Measurements from ENCODE around the gene BMF.

Gene BMF

GRCh38 chr15:40088929-40089755, 19.5 kb downstream of the BMF start:
- H3K27me3 Mint-ChIP-seq (ENCODE audit: low read depth): no peaks in the 10 kb centered on the region
- peak overlapping the region; percentile 13 to 52 (median 51) for H3K4me3 Mint-ChIP-seq
- H3K36me3 Mint-ChIP-seq (ENCODE audit: low read depth): peaks cover 40% of the 10 kb centered on the region
- peaks cover 92% of the 10 kb centered on the region for H3K4me1 Mint-ChIP-seq
- no peaks in the 10 kb centered on the region for H3K9me3 Mint-ChIP-seq
- no peak for TF ChIP-seq CTCF (IDR thresholded peaks at IDR 0.05; ENCODE audit: unreplicated experiment in 3 of 3)
- H3K27ac Mint-ChIP-seq: peak overlapping the region; percentile 99 to 100 (median 99)

GRCh38 chr15:40087991-40088928, 20.4 kb downstream of the BMF start:
- TF ChIP-seq CTCF (IDR thresholded peaks at IDR 0.05; ENCODE audit: unreplicated experiment in 3 of 3): no peak
- Mint-ChIP-seq H3K36me3 (ENCODE audit: low read depth) (peaks cover 32% of the 10 kb centered on the region), H3K27me3 (ENCODE audit: low read depth) (peaks cover 3% of the 10 kb centered on the region), H3K27ac (peak overlapping the region; percentile 99 to 100 (median 99)), H3K9me3 (no peaks in the 10 kb centered on the region), H3K4me3 (peak overlapping the region in 1 of 3 experiments; percentile 56), H3K4me1 (peaks cover 90% of the 10 kb centered on the region)

- Mint-ChIP-seq H3K4me1 (peaks cover 90% of the 10 kb centered on the region), H3K36me3 (ENCODE audit: low read depth) (peaks cover 23% of the 10 kb centered on the region), H3K27ac (peak overlapping the region; percentile 99 to 100 (median 99)), H3K4me3 (peak overlapping the region; percentile 72 to 73 (median 72)), H3K27me3 (ENCODE audit: low read depth) (peaks cover 4% of the 10 kb centered on the region), H3K9me3 (no peaks in the 10 kb centered on the region)
- no peak for TF ChIP-seq CTCF (IDR thresholded peaks at IDR 0.05; ENCODE audit: unreplicated experiment in 3 of 3)
Measured at GRCh38 chr15:40087068-40087810, 21.4 kb downstream of the BMF start.

GRCh38 chr15:40085266-40085665, 23.4 kb downstream of the BMF start:
- H3K27me3 Mint-ChIP-seq (ENCODE audit: low read depth): peaks cover 4% of the 10 kb centered on the region
- H3K4me1 Mint-ChIP-seq: peaks cover 93% of the 10 kb centered on the region
- H3K9me3 Mint-ChIP-seq: no peaks in the 10 kb centered on the region
- TF ChIP-seq CTCF (IDR thresholded peaks at IDR 0.05; ENCODE audit: unreplicated experiment in 3 of 3): no peak
- peak overlapping the region; percentile 90 to 100 (median 98) for H3K27ac Mint-ChIP-seq
- H3K36me3 Mint-ChIP-seq (ENCODE audit: low read depth): peaks cover 12% of the 10 kb centered on the region
- peak overlapping the region in 2 of 3 experiments; percentile 11 to 18 for H3K4me3 Mint-ChIP-seq

- Mint-ChIP-seq H3K36me3 (ENCODE audit: low read depth) (peaks cover 6% of the 10 kb centered on the region), H3K4me1 (peaks cover 90% of the 10 kb centered on the region), H3K9me3 (no peaks in the 10 kb centered on the region), H3K27me3 (ENCODE audit: low read depth) (peaks cover 4% of the 10 kb centered on the region), H3K27ac (peak overlapping the region; percentile 90 to 100 (median 98)), H3K4me3 (peak overlapping the region in 1 of 3 experiments; percentile 40)
- no peak for TF ChIP-seq CTCF (IDR thresholded peaks at IDR 0.05; ENCODE audit: unreplicated experiment in 3 of 3)
Measured at GRCh38 chr15:40084650-40085049, 24.0 kb downstream of the BMF start.

Measured in nephron (organoid).